HL-60 (cell line): ENCODE measurements around the gene SETD5.

ENCODE experiments used
- DNase-seq, 2 experiments: peaks; one replicate each; pipeline ENCODE4 v3.0.0-alpha.2; 2010 to 2020; ENCODE audit warnings: low read depth in 1 of 2, low spot score in 1 of 2
- H3K27ac ChIP-seq: fragments of 250-450 bp; sonication (Bioruptor Pico); replicated peaks from 2 replicates; pipeline ENCODE4 v1.5.1; 2020; ENCODE audit warnings: mild to moderate bottlenecking, moderate library complexity
- H3K27me3 ChIP-seq: fragments of 250-450 bp; sonication (Bioruptor Pico); 2 replicates; pipeline ENCODE4 v1.5.1; 2021; ENCODE audit warnings: mild to moderate bottlenecking, moderate library complexity; ENCODE audit not compliant: insufficient read depth, poor library complexity, severe bottlenecking
- H3K4me3 ChIP-seq: replicated peaks from 2 replicates; pipeline ENCODE4 v1.5.1; 2011; ENCODE audit warnings: mild to moderate bottlenecking, control low read depth, low read length; ENCODE audit not compliant: insufficient read depth
- CTCF ChIP-seq: IDR thresholded peaks from one replicate; pipeline ENCODE4 v1.5.1; 2011; ENCODE audit warnings: low read length, control low read depth, inconsistent platforms; ENCODE audit not compliant: insufficient read depth
- GABPA ChIP-seq: IDR thresholded peaks from 2 replicates; pipeline ENCODE4 v1.6.1; 2012; ENCODE audit warnings: low read depth
- POLR2AphosphoS5 ChIP-seq: IDR thresholded peaks from 2 replicates; pipeline ENCODE4 v1.6.1; 2012; ENCODE audit warnings: low read depth
- REST ChIP-seq: IDR thresholded peaks from 2 replicates; pipeline ENCODE4 v1.6.1; 2012; ENCODE audit warnings: low read depth; ENCODE audit not compliant: insufficient replicate concordance
- SPI1 ChIP-seq: IDR thresholded peaks from 2 replicates; pipeline ENCODE4 v1.6.1; 2012; ENCODE audit warnings: low read depth, mild to moderate bottlenecking, borderline replicate concordance

SETD5 gene

GRCh38 chr3:9362731-9363530 is 34.5 kb upstream of the SETD5 start, which contains the start of gene THUMPD3:
THUMPD3 (plus strand) TSS chr3:9363054; CDS start chr3:9365069, 2,015 bp downstream.
- peak; percentile 92 to 96 for DNase-seq
- Histone ChIP-seq H3K27me3 (no peaks in the 10 kb centered on the region), H3K4me3 (peak within 1 kb of the TSS; percentile 60), H3K27ac (peak within 1 kb of the TSS; percentile 94)
- peak; percentile 49 for TF ChIP-seq REST
- peak; percentile 97 for TF ChIP-seq GABPA
- peak; percentile 88 for TF ChIP-seq POLR2AphosphoS5
- TF ChIP-seq CTCF, result no peak
- peak; percentile 53; the same call in 1 of the 2 replicates for TF ChIP-seq SPI1

- no peak for DNase-seq
- H3K27me3 ChIP-seq, result no peaks in the 10 kb centered on the region
- no peak overlapping the region for H3K4me3 ChIP-seq
- no peak for TF ChIP-seq REST
- no peak for TF ChIP-seq GABPA
- no peak for TF ChIP-seq CTCF
- TF ChIP-seq SPI1, result no peak
- no peak for TF ChIP-seq POLR2AphosphoS5
- no peak overlapping the region for H3K27ac ChIP-seq
Observed at GRCh38 chr3:9369508-9369907, 27.9 kb upstream of the SETD5 start.

GRCh38 chr3:9373465-9373864 is 23.9 kb upstream of the SETD5 start:
- Histone ChIP-seq H3K4me3 (no peak overlapping the region), H3K27ac (no peak overlapping the region), H3K27me3 (no peaks in the 10 kb centered on the region)
- DNase-seq, result peak in 1 of 2 experiments; percentile 14
- TF ChIP-seq CTCF, result no peak
- TF ChIP-seq GABPA, result no peak
- TF ChIP-seq POLR2AphosphoS5, result peak; percentile 25; the same call in 1 of the 2 replicates
- TF ChIP-seq SPI1, result peak; percentile 9; the same call in 1 of the 2 replicates
